Measurements from ENCODE around the gene PCCB. TPM values are rescaled to one million over a fixed set of nuclear protein-coding genes. Genes with fewer than 3 reads are reported as not detected.

PCCB gene
- total and polyA plus RNA-seq, 7 experiments from 2014 or later: 13.6 to 30.9 (median 19.3) TPM

- peaks cover 0 to 5% (median 0%) of the 10 kb centered on the region in 11 donors for H3K9me3 Mint-ChIP-seq
- POLR2A ChIA-PET: no interaction called here
- intact Hi-C loops (cut with micrococcal nuclease): no loop called here
- no peak for DNase-seq
- H3K4me1 Mint-ChIP-seq: no peaks in the 10 kb centered on the region
- H3K4me3 Mint-ChIP-seq: no peak overlapping the region
- ATAC-seq: no peak
- Histone ChIP-seq H3K36me3 (ENCODE audit: control insufficient read depth in 2 of 3, insufficient read depth in 3 of 3, low read length in 3 of 3) (no peaks in the 10 kb centered on the region), H3K4me1 (ENCODE audit: control insufficient read depth in 2 of 2, insufficient read depth in 2 of 2, low read length in 2 of 2) (no peaks in the 10 kb centered on the region), H3K4me3 (ENCODE audit: low read length) (no peak overlapping the region), H3K9me3 (ENCODE audit: control insufficient read depth in 2 of 3, low read length in 3 of 3) (no peaks in the 10 kb centered on the region), H3K27ac (ENCODE audit: low read depth, low read length) (no peak overlapping the region), H3K27me3 (ENCODE audit: control insufficient read depth in 2 of 2, insufficient read depth in 2 of 2, low read length in 2 of 2) (no peaks in the 10 kb centered on the region)
- CTCF ChIA-PET: interaction anchor here (0.6 kb wide), 1 partner anchor 519 kb away, joined by 3 read pairs; no protein-coding TSS in a partner anchor
- no peaks in the 10 kb centered on the region for H3K36me3 Mint-ChIP-seq
- H3K27ac Mint-ChIP-seq: no peak overlapping the region
- H3K27me3 Mint-ChIP-seq: peaks cover 0 to 23% (median 0%) of the 10 kb centered on the region in 5 donors
Measured at GRCh38 chr3:136235545-136235944, 14.6 kb upstream of the PCCB start.

DNA sequence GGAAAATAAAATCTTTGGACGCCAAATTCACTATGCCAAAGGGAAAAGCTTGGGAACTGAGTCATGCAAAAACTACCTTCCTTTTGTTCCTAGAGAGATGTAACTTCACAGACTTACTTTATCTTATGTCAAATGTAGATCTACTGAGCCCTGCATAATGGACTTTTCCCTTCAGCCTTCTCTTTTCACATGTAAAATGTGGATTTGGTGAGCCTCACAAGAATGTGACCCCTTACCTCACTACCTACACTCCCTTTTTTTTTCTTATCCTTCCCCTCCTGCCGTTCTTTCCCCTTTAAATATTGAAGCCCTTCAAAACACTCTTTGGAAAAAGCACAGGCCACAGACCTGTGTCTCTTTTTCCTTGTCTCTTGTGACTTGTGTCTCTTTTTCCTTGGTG is 14.0 kb upstream of the PCCB start:
- H3K36me3 ChIP-seq (ENCODE audit: control insufficient read depth in 2 of 3, insufficient read depth in 3 of 3, low read length in 3 of 3): no peaks in the 10 kb centered on the region
- no peak overlapping the region for H3K27ac ChIP-seq (ENCODE audit: low read depth, low read length)
- intact Hi-C loops (cut with micrococcal nuclease): no loop called here
- ATAC-seq (no peak), DNase-seq (no peak)
- Mint-ChIP-seq H3K4me1 (no peaks in the 10 kb centered on the region), H3K4me3 (no peak overlapping the region), H3K27me3 (peaks cover 0 to 27% (median 3%) of the 10 kb centered on the region in 5 donors), H3K9me3 (peaks cover 0 to 2% (median 0%) of the 10 kb centered on the region in 11 donors), H3K36me3 (no peaks in the 10 kb centered on the region), H3K27ac (no peak overlapping the region)
- no peaks in the 10 kb centered on the region for H3K27me3 ChIP-seq (ENCODE audit: control insufficient read depth in 2 of 2, insufficient read depth in 2 of 2, low read length in 2 of 2)
- H3K9me3 ChIP-seq (ENCODE audit: control insufficient read depth in 2 of 3, low read length in 3 of 3): no peaks in the 10 kb centered on the region
- POLR2A ChIA-PET: no interaction called here
- CTCF ChIA-PET: no interaction called here
- no peak overlapping the region for H3K4me3 ChIP-seq (ENCODE audit: low read length)
- no peaks in the 10 kb centered on the region for H3K4me1 ChIP-seq (ENCODE audit: control insufficient read depth in 2 of 2, insufficient read depth in 2 of 2, low read length in 2 of 2)

GRCh38 chr3:136237103-136237502 is 13.0 kb upstream of the PCCB start:
- DNase-seq (no peak), ATAC-seq (no peak)
- Histone ChIP-seq H3K4me3 (ENCODE audit: low read length) (no peak overlapping the region), H3K9me3 (ENCODE audit: control insufficient read depth in 2 of 3, low read length in 3 of 3) (no peaks in the 10 kb centered on the region), H3K36me3 (ENCODE audit: control insufficient read depth in 2 of 3, insufficient read depth in 3 of 3, low read length in 3 of 3) (no peaks in the 10 kb centered on the region), H3K4me1 (ENCODE audit: control insufficient read depth in 2 of 2, insufficient read depth in 2 of 2, low read length in 2 of 2) (no peaks in the 10 kb centered on the region), H3K27ac (ENCODE audit: low read depth, low read length) (no peak overlapping the region), H3K27me3 (ENCODE audit: control insufficient read depth in 2 of 2, insufficient read depth in 2 of 2, low read length in 2 of 2) (no peaks in the 10 kb centered on the region)
- intact Hi-C loops (cut with micrococcal nuclease): no loop called here
- H3K27me3 Mint-ChIP-seq: peaks cover 0 to 28% (median 4%) of the 10 kb centered on the region in 5 donors
- no peak overlapping the region for H3K4me3 Mint-ChIP-seq
- no peaks in the 10 kb centered on the region for H3K4me1 Mint-ChIP-seq
- ChIA-PET CTCF (no interaction called here), POLR2A (no interaction called here)
- peaks cover 0 to 2% (median 0%) of the 10 kb centered on the region in 11 donors for H3K9me3 Mint-ChIP-seq
- H3K36me3 Mint-ChIP-seq: no peaks in the 10 kb centered on the region
- H3K27ac Mint-ChIP-seq: no peak overlapping the region

DNA sequence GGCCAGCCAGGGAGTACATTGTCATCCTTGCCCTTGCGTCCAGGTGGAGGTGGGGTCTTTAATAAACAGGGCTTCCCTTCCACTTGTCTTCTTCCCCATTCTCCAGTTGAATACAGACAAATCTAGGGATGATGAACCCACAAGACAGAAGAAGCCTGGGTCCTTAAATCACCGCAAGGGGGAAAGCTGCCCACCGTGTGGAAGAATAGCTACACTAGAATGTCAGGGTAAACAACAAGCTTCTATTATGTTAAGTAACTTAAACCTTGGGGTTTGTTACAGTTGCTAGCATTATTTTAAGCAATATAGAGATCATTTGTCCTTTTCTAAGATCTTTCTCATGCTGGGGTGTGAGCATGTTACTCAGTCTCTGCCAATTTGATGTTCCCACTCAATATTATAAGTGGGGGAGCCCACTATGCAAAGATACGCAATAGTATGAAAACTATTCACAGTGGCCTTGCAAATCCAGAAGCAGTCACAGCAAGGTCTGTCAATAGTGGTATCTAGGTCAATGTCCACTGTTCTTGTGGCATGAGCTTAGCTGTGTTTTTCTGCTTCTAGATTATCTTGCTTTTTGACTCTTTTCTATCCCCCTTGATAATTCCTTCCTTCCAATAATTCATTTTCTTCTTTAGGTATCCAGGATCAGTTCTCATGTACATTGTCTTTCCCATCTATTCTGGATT is 12.0 kb upstream of the PCCB start:
- Mint-ChIP-seq H3K27ac (no peak overlapping the region), H3K36me3 (peaks cover 0 to under 1% (median 0%) of the 10 kb centered on the region in 5 donors), H3K9me3 (peaks cover 0 to 2% (median 0%) of the 10 kb centered on the region in 11 donors), H3K27me3 (peaks cover 0 to 29% (median 3%) of the 10 kb centered on the region in 5 donors), H3K4me1 (no peaks in the 10 kb centered on the region), H3K4me3 (no peak overlapping the region)
- ATAC-seq (no peak), DNase-seq (no peak)
- H3K27me3 ChIP-seq (ENCODE audit: control insufficient read depth in 2 of 2, insufficient read depth in 2 of 2, low read length in 2 of 2): no peaks in the 10 kb centered on the region
- H3K9me3 ChIP-seq (ENCODE audit: control insufficient read depth in 2 of 3, low read length in 3 of 3): no peaks in the 10 kb centered on the region
- H3K27ac ChIP-seq (ENCODE audit: low read depth, low read length): no peak overlapping the region
- no peak overlapping the region for H3K4me3 ChIP-seq (ENCODE audit: low read length)
- no peaks in the 10 kb centered on the region for H3K4me1 ChIP-seq (ENCODE audit: control insufficient read depth in 2 of 2, insufficient read depth in 2 of 2, low read length in 2 of 2)
- no peaks in the 10 kb centered on the region for H3K36me3 ChIP-seq (ENCODE audit: control insufficient read depth in 2 of 3, insufficient read depth in 3 of 3, low read length in 3 of 3)
- intact Hi-C loops (cut with micrococcal nuclease): no loop called here
- POLR2A ChIA-PET: no interaction called here
- CTCF ChIA-PET: interaction anchor here (1.3 kb wide), 1 partner anchor 16 kb away, joined by 3 read pairs; no protein-coding TSS in a partner anchor

- no peaks in the 10 kb centered on the region for H3K9me3 ChIP-seq (ENCODE audit: control insufficient read depth in 2 of 3, low read length in 3 of 3)
- no peak overlapping the region for H3K27ac ChIP-seq (ENCODE audit: low read depth, low read length)
- no peaks in the 10 kb centered on the region for H3K36me3 ChIP-seq (ENCODE audit: control insufficient read depth in 2 of 3, insufficient read depth in 3 of 3, low read length in 3 of 3)
- Mint-ChIP-seq H3K4me1 (no peaks in the 10 kb centered on the region), H3K27ac (no peak overlapping the region), H3K36me3 (peaks cover 0 to 4% (median 0%) of the 10 kb centered on the region in 5 donors), H3K9me3 (peaks cover 0 to 2% (median 0%) of the 10 kb centered on the region in 11 donors), H3K4me3 (no peak overlapping the region), H3K27me3 (peaks cover 0 to 32% (median 3%) of the 10 kb centered on the region in 5 donors)
- DNase-seq (no peak), ATAC-seq (no peak)
- ChIA-PET CTCF (interaction anchor here (1.3 kb wide), 1 partner anchor 15 kb away, joined by 3 read pairs; no protein-coding TSS in a partner anchor), POLR2A (no interaction called here)
- no peak overlapping the region for H3K4me3 ChIP-seq (ENCODE audit: low read length)
- intact Hi-C loops (cut with micrococcal nuclease): no loop called here
- H3K27me3 ChIP-seq (ENCODE audit: control insufficient read depth in 2 of 2, insufficient read depth in 2 of 2, low read length in 2 of 2): no peaks in the 10 kb centered on the region
- no peaks in the 10 kb centered on the region for H3K4me1 ChIP-seq (ENCODE audit: control insufficient read depth in 2 of 2, insufficient read depth in 2 of 2, low read length in 2 of 2)
Measured at GRCh38 chr3:136239094-136239493, 11.0 kb upstream of the PCCB start.

- H3K9me3 Mint-ChIP-seq: peaks cover 0 to 2% (median 0%) of the 10 kb centered on the region in 11 donors
- H3K9me3 ChIP-seq (ENCODE audit: control insufficient read depth in 2 of 3, low read length in 3 of 3): no peaks in the 10 kb centered on the region
- H3K27ac ChIP-seq (ENCODE audit: low read depth, low read length): no peak overlapping the region
- ChIA-PET CTCF (no interaction called here), POLR2A (interaction anchor here (0.9 kb wide), 1 partner anchor 50 kb away, joined by 4 read pairs; the partner anchor contains the start of gene MSL2)
- H3K36me3 Mint-ChIP-seq: peaks cover 0 to 4% (median 0%) of the 10 kb centered on the region in 5 donors
- no peaks in the 10 kb centered on the region for H3K27me3 ChIP-seq (ENCODE audit: control insufficient read depth in 2 of 2, insufficient read depth in 2 of 2, low read length in 2 of 2)
- DNase-seq: no peak
- intact Hi-C loops (cut with micrococcal nuclease): no loop called here
- no peak overlapping the region for H3K4me3 ChIP-seq (ENCODE audit: low read length)
- no peak overlapping the region for H3K27ac Mint-ChIP-seq
- H3K4me1 Mint-ChIP-seq: peaks cover 0 to 11% (median 8%) of the 10 kb centered on the region in 7 donors
- no peak for ATAC-seq
- H3K27me3 Mint-ChIP-seq: peaks cover 0 to 10% (median 3%) of the 10 kb centered on the region in 5 donors
- H3K4me3 Mint-ChIP-seq: no peak overlapping the region
- H3K36me3 ChIP-seq (ENCODE audit: control insufficient read depth in 2 of 3, insufficient read depth in 3 of 3, low read length in 3 of 3): no peaks in the 10 kb centered on the region
- H3K4me1 ChIP-seq (ENCODE audit: control insufficient read depth in 2 of 2, insufficient read depth in 2 of 2, low read length in 2 of 2): peaks cover 4 to 5% of the 10 kb centered on the region in 2 donors
Measured at GRCh38 chr3:136245691-136246090, 4.4 kb upstream of the PCCB start.

GRCh38 chr3:136247436-136247835 is 2.7 kb upstream of the PCCB start:
- CTCF ChIA-PET: no interaction called here
- no peaks in the 10 kb centered on the region for H3K36me3 ChIP-seq (ENCODE audit: control insufficient read depth in 2 of 3, insufficient read depth in 3 of 3, low read length in 3 of 3)
- peaks cover 0 to 4% (median 0%) of the 10 kb centered on the region in 5 donors for H3K36me3 Mint-ChIP-seq
- DNase-seq (no peak), ATAC-seq (no peak)
- peaks cover 9% of the 10 kb centered on the region in 2 donors for H3K4me1 ChIP-seq (ENCODE audit: control insufficient read depth in 2 of 2, insufficient read depth in 2 of 2, low read length in 2 of 2)
- H3K9me3 ChIP-seq (ENCODE audit: control insufficient read depth in 2 of 3, low read length in 3 of 3): no peaks in the 10 kb centered on the region
- H3K4me3 ChIP-seq (ENCODE audit: low read length): no peak overlapping the region
- H3K27ac Mint-ChIP-seq: no peak overlapping the region
- H3K9me3 Mint-ChIP-seq: peaks cover 0 to 2% (median 0%) of the 10 kb centered on the region in 11 donors
- POLR2A ChIA-PET: interaction anchor here (5.1 kb wide), 1 partner anchor 52 kb away, joined by 78 read pairs; the partner anchor contains the start of gene MSL2
- intact Hi-C loops (cut with micrococcal nuclease): no loop called here
- H3K27me3 ChIP-seq (ENCODE audit: control insufficient read depth in 2 of 2, insufficient read depth in 2 of 2, low read length in 2 of 2): no peaks in the 10 kb centered on the region
- no peak overlapping the region for H3K27ac ChIP-seq (ENCODE audit: low read depth, low read length)
- peaks cover 9 to 25% (median 20%) of the 10 kb centered on the region in 7 donors for H3K4me1 Mint-ChIP-seq
- no peak overlapping the region for H3K4me3 Mint-ChIP-seq
- H3K27me3 Mint-ChIP-seq: peaks cover 0 to 5% (median 0%) of the 10 kb centered on the region in 5 donors
